ENCODE data around the gene ASXL2.

DNA sequence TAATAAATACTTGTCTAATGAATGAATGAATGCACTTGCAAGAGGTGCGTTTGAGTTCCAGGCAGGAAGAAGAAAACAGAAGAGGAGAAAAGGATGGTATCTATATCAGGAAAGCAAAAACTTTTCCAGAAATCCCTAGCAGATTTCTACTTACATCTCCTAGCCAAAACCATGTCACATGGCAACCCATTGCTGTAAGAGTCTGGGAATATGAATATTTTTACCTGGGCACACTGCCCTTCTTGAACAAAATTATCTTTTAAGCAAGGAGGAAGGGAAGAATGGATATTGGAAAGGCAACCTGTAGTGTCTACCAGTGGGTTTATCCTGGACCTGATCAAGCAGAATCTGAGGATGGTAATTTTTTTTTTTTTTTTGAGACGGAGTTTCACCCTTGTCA lies 44.2 kb upstream of the ASXL2 start:
- TF ChIP-seq, protein P1, sequence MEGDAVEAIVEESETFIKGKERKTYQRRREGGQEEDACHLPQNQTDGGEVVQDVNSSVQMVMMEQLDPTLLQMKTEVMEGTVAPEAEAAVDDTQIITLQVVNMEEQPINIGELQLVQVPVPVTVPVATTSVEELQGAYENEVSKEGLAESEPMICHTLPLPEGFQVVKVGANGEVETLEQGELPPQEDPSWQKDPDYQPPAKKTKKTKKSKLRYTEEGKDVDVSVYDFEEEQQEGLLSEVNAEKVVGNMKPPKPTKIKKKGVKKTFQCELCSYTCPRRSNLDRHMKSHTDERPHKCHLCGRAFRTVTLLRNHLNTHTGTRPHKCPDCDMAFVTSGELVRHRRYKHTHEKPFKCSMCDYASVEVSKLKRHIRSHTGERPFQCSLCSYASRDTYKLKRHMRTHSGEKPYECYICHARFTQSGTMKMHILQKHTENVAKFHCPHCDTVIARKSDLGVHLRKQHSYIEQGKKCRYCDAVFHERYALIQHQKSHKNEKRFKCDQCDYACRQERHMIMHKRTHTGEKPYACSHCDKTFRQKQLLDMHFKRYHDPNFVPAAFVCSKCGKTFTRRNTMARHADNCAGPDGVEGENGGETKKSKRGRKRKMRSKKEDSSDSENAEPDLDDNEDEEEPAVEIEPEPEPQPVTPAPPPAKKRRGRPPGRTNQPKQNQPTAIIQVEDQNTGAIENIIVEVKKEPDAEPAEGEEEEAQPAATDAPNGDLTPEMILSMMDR (IDR thresholded peaks at IDR 0.05; ENCODE audit: low read depth, low read length), result no peak
- no peak for TF ChIP-seq EZH2phosphoT487 (IDR thresholded peaks at IDR 0.05; ENCODE audit: low read depth)
